ENCODE data around the gene SULT1C4.

DNA sequence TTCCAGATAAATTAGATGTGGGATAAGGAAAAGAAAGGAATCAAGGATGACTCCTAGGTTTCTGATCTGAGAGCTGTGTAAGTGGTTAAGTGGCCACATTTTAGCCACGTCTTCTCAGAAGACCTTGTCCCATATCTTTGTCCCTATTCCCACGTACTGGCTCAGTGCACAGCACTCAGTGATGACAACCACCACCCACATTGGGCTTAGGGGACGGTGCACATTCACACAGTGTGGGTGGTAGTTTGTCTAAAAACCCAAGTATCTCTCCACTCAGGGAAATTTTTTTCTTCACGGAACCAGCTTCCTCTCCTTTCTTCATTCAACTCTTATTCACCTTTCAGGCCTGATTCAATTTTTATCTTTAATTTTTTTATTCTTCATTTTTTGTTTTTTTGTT, 40.7 kb downstream of the SULT1C4 start:
- TF ChIP-seq, protein P1, sequence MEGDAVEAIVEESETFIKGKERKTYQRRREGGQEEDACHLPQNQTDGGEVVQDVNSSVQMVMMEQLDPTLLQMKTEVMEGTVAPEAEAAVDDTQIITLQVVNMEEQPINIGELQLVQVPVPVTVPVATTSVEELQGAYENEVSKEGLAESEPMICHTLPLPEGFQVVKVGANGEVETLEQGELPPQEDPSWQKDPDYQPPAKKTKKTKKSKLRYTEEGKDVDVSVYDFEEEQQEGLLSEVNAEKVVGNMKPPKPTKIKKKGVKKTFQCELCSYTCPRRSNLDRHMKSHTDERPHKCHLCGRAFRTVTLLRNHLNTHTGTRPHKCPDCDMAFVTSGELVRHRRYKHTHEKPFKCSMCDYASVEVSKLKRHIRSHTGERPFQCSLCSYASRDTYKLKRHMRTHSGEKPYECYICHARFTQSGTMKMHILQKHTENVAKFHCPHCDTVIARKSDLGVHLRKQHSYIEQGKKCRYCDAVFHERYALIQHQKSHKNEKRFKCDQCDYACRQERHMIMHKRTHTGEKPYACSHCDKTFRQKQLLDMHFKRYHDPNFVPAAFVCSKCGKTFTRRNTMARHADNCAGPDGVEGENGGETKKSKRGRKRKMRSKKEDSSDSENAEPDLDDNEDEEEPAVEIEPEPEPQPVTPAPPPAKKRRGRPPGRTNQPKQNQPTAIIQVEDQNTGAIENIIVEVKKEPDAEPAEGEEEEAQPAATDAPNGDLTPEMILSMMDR (IDR thresholded peaks at IDR 0.05 in 4 of 5, conservative IDR thresholded peaks at IDR 0.05 in 1 of 5), result no peak
- TF ChIP-seq POLR2A (IDR thresholded peaks at IDR 0.05), result no peak

Data from gastrocnemius medialis (tissue), 4 donors.